ENCODE data around the gene NDUFV3. TPM values are rescaled to one million over a fixed set of nuclear protein-coding genes. Genes with fewer than 3 reads are reported as not detected.
"Not testable (repeated sequence)": the region's sequence is repeated elsewhere in the genome, so short reads cannot be mapped to it uniquely, and the experiment has no call there.

The NDUFV3 gene
- total RNA-seq, 2 donors from 2014 or later: 18.8 to 30.6 TPM

- not testable (repeated sequence) for H3K27ac Mint-ChIP-seq; ATAC-seq (replicated peaks); H3K9me3 Mint-ChIP-seq; H3K4me1 Mint-ChIP-seq; H3K4me3 Mint-ChIP-seq; H3K27me3 Mint-ChIP-seq; H3K36me3 Mint-ChIP-seq (ENCODE audit: low read depth)
Observed at GRCh38 chr21:42958122-42958521, 65.0 kb downstream of the NDUFV3 start.

GRCh38 chr21:42959728-42960127, 66.6 kb downstream of the NDUFV3 start:
- Mint-ChIP-seq H3K36me3 (ENCODE audit: low read depth) (no peaks in the 10 kb centered on the region), H3K27me3 (no peaks in the 10 kb centered on the region), H3K4me3 (no peak overlapping the region), H3K27ac (no peak overlapping the region), H3K4me1 (no peaks in the 10 kb centered on the region), H3K9me3 (no peaks in the 10 kb centered on the region)
- ATAC-seq (replicated peaks): no peak

GRCh38 chr21:42962380-42963007, 69.4 kb downstream of the NDUFV3 start:
- Mint-ChIP-seq H3K4me3 (no peak overlapping the region), H3K36me3 (ENCODE audit: low read depth) (no peaks in the 10 kb centered on the region), H3K27me3 (no peaks in the 10 kb centered on the region), H3K4me1 (no peaks in the 10 kb centered on the region), H3K27ac (no peak overlapping the region), H3K9me3 (no peaks in the 10 kb centered on the region)
- no peak for ATAC-seq (replicated peaks)

Other genes with a start within 250 kb of the NDUFV3 start
- 1 to 10 TPM in 1 of 2 donors, under 1 TPM in 1; 0.95 to 6.9 TPM for gene PDE9A, start 239.7 kb upstream of the NDUFV3 start, total RNA-seq
- 10 to 100 TPM; 20.1 to 52.0 TPM for gene WDR4, start 13.8 kb upstream of the NDUFV3 start, total RNA-seq
- gene ERVH48-1, start 32.3 kb downstream of the NDUFV3 start, total RNA-seq: under 1 TPM; 0.13 to 0.29 TPM
- gene PKNOX1, start 81.3 kb downstream of the NDUFV3 start, total RNA-seq: 10 to 100 TPM; 18.0 to 29.6 TPM
- gene CBS, start 182.5 kb downstream of the NDUFV3 start, total RNA-seq: 10 to 100 TPM in 1 of 2 donors, 1 to 10 TPM in 1; 2.9 to 10.1 TPM
- gene U2AF1, start 214.3 kb downstream of the NDUFV3 start, total RNA-seq: 10 to 100 TPM; 19.3 to 30.7 TPM